ENCODE results near the gene ASIC3.

The ASIC3 gene

DNA sequence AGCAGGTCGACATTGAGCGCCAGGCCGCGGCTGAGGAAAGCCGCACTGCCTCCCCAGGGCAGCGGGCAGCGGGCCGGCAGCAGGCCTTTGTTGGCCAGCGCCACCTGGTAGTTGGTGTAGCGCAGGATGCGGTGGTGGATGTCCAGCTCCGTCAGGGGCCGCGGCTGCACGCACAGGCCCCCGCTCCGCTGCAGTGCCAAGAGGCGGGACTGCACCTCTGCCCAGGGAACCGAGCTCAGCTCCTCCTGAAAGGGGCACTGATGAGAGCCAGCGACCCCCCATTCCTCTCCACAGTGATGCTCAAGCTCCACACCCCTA lies 29.2 kb upstream of the ASIC3 start:
- H3K14ac ChIP-seq (ENCODE audit: low read length), result peak overlapping the region; percentile 99
- H3K9me3 ChIP-seq (replicated peaks in 1 of 2; ENCODE audit: control insufficient read depth in 2 of 2, insufficient read depth in 1 of 2, low read depth in 1 of 2, low read length in 2 of 2), result peaks cover 0 to 2% of the 10 kb centered on the region in 2 donors
- H3K4me1 ChIP-seq (ENCODE audit: control insufficient read depth in 2 of 2, insufficient read depth in 1 of 2, low read depth in 1 of 2, low read length in 2 of 2), result peaks cover 25 to 33% of the 10 kb centered on the region in 2 donors
- peak overlapping the region; percentile 70 for H3K4ac ChIP-seq (ENCODE audit: low read length)
- peaks cover 2% of the 10 kb centered on the region for H3K79me1 ChIP-seq (ENCODE audit: low read depth, low read length)
- peak overlapping the region; percentile 79 for H3K9ac ChIP-seq (ENCODE audit: low read depth, low read length, poor library complexity)
- no peak overlapping the region for H3K4me2 ChIP-seq (ENCODE audit: insufficient read depth, low read length, poor library complexity, severe bottlenecking)
- peak overlapping the region; percentile 63 for H2BK5ac ChIP-seq (ENCODE audit: low read length)
- peak overlapping the region; percentile 100 for H2AK5ac ChIP-seq (ENCODE audit: low read depth, low read length)
- peaks cover 0 to 2% of the 10 kb centered on the region in 2 donors for H3K36me3 ChIP-seq (replicated peaks in 1 of 2; ENCODE audit: control insufficient read depth in 2 of 2, insufficient read depth in 2 of 2, low read length in 2 of 2)
- H3K4me3 ChIP-seq (ENCODE audit: low read length in 2 of 2), result peak overlapping the region in 1 of 2 donors; percentile 65
- no peak overlapping the region for H3K23ac ChIP-seq (ENCODE audit: low read depth, low read length, poor library complexity)
- WGBS, 2 donors (ENCODE audit: extremely low coverage in 2 of 2, insufficient read length in 2 of 2, insufficient replicate concordance in 1 of 2), result no CpG with 5 or more reads among the region's 20 CpGs
- H3K27ac ChIP-seq (replicated peaks; ENCODE audit: low read length), result no peak overlapping the region
- H4K91ac ChIP-seq (ENCODE audit: low read depth, low read length, poor library complexity), result no peak overlapping the region
- DNase-seq (ENCODE audit: low spot score), result no peak
- H2BK15ac ChIP-seq (ENCODE audit: low read length), result peak overlapping the region; percentile 97
- peak overlapping the region; percentile 95 for H2BK12ac ChIP-seq (ENCODE audit: low read length)
- no peak overlapping the region for H2AFZ ChIP-seq (ENCODE audit: low read length)
- H4K8ac ChIP-seq (ENCODE audit: low read depth, low read length), result no peak overlapping the region
- peak overlapping the region; percentile 99 for H3K18ac ChIP-seq (ENCODE audit: low read length)
- H3K27me3 ChIP-seq (ENCODE audit: control insufficient read depth in 3 of 3, insufficient read depth in 3 of 3, low read depth in 1 of 3, low read length in 3 of 3), result peaks cover 0 to 18% (median 0%) of the 10 kb centered on the region in 3 experiments
- H2BK120ac ChIP-seq (ENCODE audit: low read depth, low read length), result no peak overlapping the region

DNA sequence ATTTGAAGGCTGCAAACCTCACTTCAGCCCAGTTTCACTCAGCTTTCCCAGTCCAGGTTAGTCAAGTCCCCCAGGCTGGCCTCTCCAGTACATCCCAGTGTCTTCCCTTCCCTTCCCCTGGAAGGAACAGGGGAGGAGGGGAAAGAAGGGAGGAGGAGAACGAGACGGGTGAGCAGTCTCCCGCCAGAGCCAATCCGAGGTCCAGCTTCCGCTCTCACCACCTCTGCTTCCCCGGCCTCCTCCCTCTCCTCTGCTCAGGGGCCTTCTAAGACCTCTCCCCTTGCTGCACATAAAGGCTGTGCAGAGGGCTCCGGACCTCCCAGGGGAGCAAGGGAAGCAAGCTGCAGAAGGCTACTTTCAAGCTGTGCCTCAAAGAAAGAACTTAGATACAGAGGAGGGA lies 28.1 kb upstream of the ASIC3 start:
- Histone ChIP-seq H3K27ac (replicated peaks; ENCODE audit: low read length) (peak overlapping the region; percentile 89), H3K4me1 (ENCODE audit: control insufficient read depth in 2 of 2, insufficient read depth in 1 of 2, low read depth in 1 of 2, low read length in 2 of 2) (peaks cover 25 to 33% of the 10 kb centered on the region in 2 donors), H3K4ac (ENCODE audit: low read length) (no peak overlapping the region), H3K4me3 (ENCODE audit: low read length in 2 of 2) (peak overlapping the region in 1 of 2 donors; percentile 37), H3K36me3 (replicated peaks in 1 of 2; ENCODE audit: control insufficient read depth in 2 of 2, insufficient read depth in 2 of 2, low read length in 2 of 2) (no peaks in the 10 kb centered on the region), H3K23ac (ENCODE audit: low read depth, low read length, poor library complexity) (no peak overlapping the region), H4K8ac (ENCODE audit: low read depth, low read length) (no peak overlapping the region), H3K4me2 (ENCODE audit: insufficient read depth, low read length, poor library complexity, severe bottlenecking) (peak overlapping the region; percentile 19), H4K91ac (ENCODE audit: low read depth, low read length, poor library complexity) (no peak overlapping the region), H3K27me3 (ENCODE audit: control insufficient read depth in 3 of 3, insufficient read depth in 3 of 3, low read depth in 1 of 3, low read length in 3 of 3) (peaks cover 0 to 18% (median 0%) of the 10 kb centered on the region in 3 experiments), H3K9ac (ENCODE audit: low read depth, low read length, poor library complexity) (no peak overlapping the region), H2BK12ac (ENCODE audit: low read length) (peak overlapping the region; percentile 27), H3K18ac (ENCODE audit: low read length) (peak overlapping the region; percentile 13), H2AFZ (ENCODE audit: low read length) (peak overlapping the region; percentile 92), H3K9me3 (replicated peaks in 1 of 2; ENCODE audit: control insufficient read depth in 2 of 2, insufficient read depth in 1 of 2, low read depth in 1 of 2, low read length in 2 of 2) (peaks cover 0 to 2% of the 10 kb centered on the region in 2 donors), H2BK120ac (ENCODE audit: low read depth, low read length) (no peak overlapping the region), H2AK5ac (ENCODE audit: low read depth, low read length) (no peak overlapping the region), H3K14ac (ENCODE audit: low read length) (no peak overlapping the region), H2BK15ac (ENCODE audit: low read length) (no peak overlapping the region), H2BK5ac (ENCODE audit: low read length) (no peak overlapping the region), H3K79me1 (ENCODE audit: low read depth, low read length) (peaks cover 2% of the 10 kb centered on the region)
- DNase-seq (ENCODE audit: low spot score), result no peak
- WGBS, 2 donors (ENCODE audit: extremely low coverage in 2 of 2, insufficient read length in 2 of 2, insufficient replicate concordance in 1 of 2), result no CpG with 5 or more reads among the region's 7 CpGs

DNA sequence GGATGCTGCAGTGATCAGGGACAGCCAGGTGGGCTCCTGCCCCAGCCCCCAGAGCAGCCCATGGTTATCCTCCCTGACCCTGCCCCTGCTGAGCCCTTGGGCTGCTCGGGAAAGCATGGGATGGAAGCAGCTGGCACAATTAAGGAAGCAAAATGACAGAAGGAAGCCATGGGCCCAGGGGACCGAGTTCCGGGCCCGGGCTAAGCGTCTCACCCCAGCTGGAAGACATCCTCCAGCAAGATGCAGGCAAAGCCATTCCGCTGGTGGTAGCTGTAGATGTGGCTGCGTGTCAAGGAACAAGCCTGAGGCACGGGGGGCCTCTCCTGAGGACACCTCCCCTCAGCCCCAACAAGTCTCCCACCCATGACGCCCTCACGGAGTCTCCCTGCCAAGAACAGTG lies 25.1 kb upstream of the ASIC3 start:
- peak overlapping the region; percentile 69 for H2BK12ac ChIP-seq (ENCODE audit: low read length)
- H3K23ac ChIP-seq (ENCODE audit: low read depth, low read length, poor library complexity), result peak overlapping the region; percentile 87
- H3K27me3 ChIP-seq (ENCODE audit: control insufficient read depth in 3 of 3, insufficient read depth in 3 of 3, low read depth in 1 of 3, low read length in 3 of 3), result peaks cover 0 to 12% (median 0%) of the 10 kb centered on the region in 3 experiments
- DNase-seq (ENCODE audit: low spot score), result no peak
- H2AFZ ChIP-seq (ENCODE audit: low read length), result no peak overlapping the region
- peak overlapping the region; percentile 72 for H2AK5ac ChIP-seq (ENCODE audit: low read depth, low read length)
- no peak overlapping the region for H3K4me3 ChIP-seq (ENCODE audit: low read length in 2 of 2)
- peak overlapping the region; percentile 84 for H3K18ac ChIP-seq (ENCODE audit: low read length)
- peak overlapping the region; percentile 65 for H2BK15ac ChIP-seq (ENCODE audit: low read length)
- no peak overlapping the region for H3K4me2 ChIP-seq (ENCODE audit: insufficient read depth, low read length, poor library complexity, severe bottlenecking)
- peak overlapping the region; percentile 72 for H3K4ac ChIP-seq (ENCODE audit: low read length)
- H3K27ac ChIP-seq (replicated peaks; ENCODE audit: low read length), result no peak overlapping the region
- peaks cover 2% of the 10 kb centered on the region for H3K79me1 ChIP-seq (ENCODE audit: low read depth, low read length)
- peak overlapping the region; percentile 73 for H2BK5ac ChIP-seq (ENCODE audit: low read length)
- H2BK120ac ChIP-seq (ENCODE audit: low read depth, low read length), result peak overlapping the region; percentile 79
- H3K36me3 ChIP-seq (replicated peaks in 1 of 2; ENCODE audit: control insufficient read depth in 2 of 2, insufficient read depth in 2 of 2, low read length in 2 of 2), result no peaks in the 10 kb centered on the region
- H3K9me3 ChIP-seq (replicated peaks in 1 of 2; ENCODE audit: control insufficient read depth in 2 of 2, insufficient read depth in 1 of 2, low read depth in 1 of 2, low read length in 2 of 2), result peaks cover 0 to 2% of the 10 kb centered on the region in 2 donors
- no CpG with 5 or more reads among the region's 10 CpGs for WGBS, 2 donors (ENCODE audit: extremely low coverage in 2 of 2, insufficient read length in 2 of 2, insufficient replicate concordance in 1 of 2)
- H3K9ac ChIP-seq (ENCODE audit: low read depth, low read length, poor library complexity), result no peak overlapping the region
- peak overlapping the region; percentile 92 for H4K8ac ChIP-seq (ENCODE audit: low read depth, low read length)
- peaks cover 26 to 36% of the 10 kb centered on the region in 2 donors for H3K4me1 ChIP-seq (ENCODE audit: control insufficient read depth in 2 of 2, insufficient read depth in 1 of 2, low read depth in 1 of 2, low read length in 2 of 2)
- H4K91ac ChIP-seq (ENCODE audit: low read depth, low read length, poor library complexity), result no peak overlapping the region
- H3K14ac ChIP-seq (ENCODE audit: low read length), result no peak overlapping the region

DNA sequence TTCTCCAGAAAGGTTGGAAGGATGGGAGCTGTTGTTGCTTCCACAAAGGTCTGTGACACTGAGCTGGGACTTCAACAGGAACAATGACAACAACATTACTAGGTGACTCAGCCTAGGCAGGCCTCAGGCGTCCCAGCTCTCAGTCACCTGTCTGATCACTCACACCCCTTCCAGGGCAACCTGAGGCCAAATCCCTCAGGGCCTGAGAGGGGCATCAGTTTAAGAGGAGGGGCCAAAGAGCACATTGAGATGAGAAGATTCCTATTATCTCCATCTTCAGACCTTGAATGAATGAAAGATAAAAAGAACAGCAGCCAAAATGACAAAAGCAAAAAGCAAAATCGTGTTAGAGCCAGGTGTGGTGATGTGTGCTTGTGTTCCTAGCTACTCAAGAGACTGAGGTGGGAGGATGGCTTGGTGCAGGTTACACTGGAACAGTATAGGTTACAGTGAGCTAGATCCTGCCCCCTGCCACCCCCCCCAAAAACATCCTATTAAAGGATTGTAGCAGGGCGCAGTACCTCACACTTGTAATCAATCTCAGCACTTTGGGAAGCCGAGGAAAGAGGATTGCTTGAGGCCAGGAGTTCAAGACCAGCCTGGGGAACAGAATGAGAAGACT lies 23.8 kb upstream of the ASIC3 start, which contains the start of gene ATG9B:
Gene ATG9B (minus strand): TSS at position 60 of the 622 bp plus-strand sequence. CDS start 71 bp downstream, outside the sequence.
- no peak within 1 kb of the TSS for H3K4me3 ChIP-seq (ENCODE audit: low read length in 2 of 2)
- H3K9me3 ChIP-seq (replicated peaks in 1 of 2; ENCODE audit: control insufficient read depth in 2 of 2, insufficient read depth in 1 of 2, low read depth in 1 of 2, low read length in 2 of 2), result no peaks in the 10 kb centered on the region
- peak within 1 kb of the TSS; percentile 73 for H2BK5ac ChIP-seq (ENCODE audit: low read length)
- peak within 1 kb of the TSS; percentile 87 for H3K23ac ChIP-seq (ENCODE audit: low read depth, low read length, poor library complexity)
- peak within 1 kb of the TSS; percentile 1 for H4K8ac ChIP-seq (ENCODE audit: low read depth, low read length)
- H3K4ac ChIP-seq (ENCODE audit: low read length), result peak within 1 kb of the TSS; percentile 72
- H2BK15ac ChIP-seq (ENCODE audit: low read length), result peak within 1 kb of the TSS; percentile 81
- H3K27ac ChIP-seq (replicated peaks; ENCODE audit: low read length), result no peak within 1 kb of the TSS
- no peak within 1 kb of the TSS for H3K9ac ChIP-seq (ENCODE audit: low read depth, low read length, poor library complexity)
- H3K4me1 ChIP-seq (ENCODE audit: control insufficient read depth in 2 of 2, insufficient read depth in 1 of 2, low read depth in 1 of 2, low read length in 2 of 2), result peaks cover 22 to 30% of the 10 kb centered on the region in 2 donors
- peak within 1 kb of the TSS; percentile 69 for H2BK12ac ChIP-seq (ENCODE audit: low read length)
- H3K27me3 ChIP-seq (ENCODE audit: control insufficient read depth in 3 of 3, insufficient read depth in 3 of 3, low read depth in 1 of 3, low read length in 3 of 3), result no peaks in the 10 kb centered on the region
- no peak for DNase-seq (ENCODE audit: low spot score)
- H2AFZ ChIP-seq (ENCODE audit: low read length), result no peak within 1 kb of the TSS
- H3K4me2 ChIP-seq (ENCODE audit: insufficient read depth, low read length, poor library complexity, severe bottlenecking), result no peak within 1 kb of the TSS
- WGBS, 2 donors (ENCODE audit: extremely low coverage in 2 of 2, insufficient read length in 2 of 2, insufficient replicate concordance in 1 of 2), result no CpG with 5 or more reads among the region's 4 CpGs
- peak within 1 kb of the TSS; percentile 72 for H2AK5ac ChIP-seq (ENCODE audit: low read depth, low read length)
- peak within 1 kb of the TSS; percentile 84 for H3K18ac ChIP-seq (ENCODE audit: low read length)
- peaks cover 2% of the 10 kb centered on the region for H3K79me1 ChIP-seq (ENCODE audit: low read depth, low read length)
- H3K36me3 ChIP-seq (replicated peaks in 1 of 2; ENCODE audit: control insufficient read depth in 2 of 2, insufficient read depth in 2 of 2, low read length in 2 of 2), result no peaks in the 10 kb centered on the region
- no peak within 1 kb of the TSS for H4K91ac ChIP-seq (ENCODE audit: low read depth, low read length, poor library complexity)
- H3K14ac ChIP-seq (ENCODE audit: low read length), result no peak within 1 kb of the TSS
- H2BK120ac ChIP-seq (ENCODE audit: low read depth, low read length), result peak within 1 kb of the TSS; percentile 56
